Central memory CD8-positive, alpha-beta T cell (primary cell): ENCODE results near the gene ATG4B.

Source experiments
- ATAC-seq: fragments of 150-1000 bp; cut with Tn5 transposase; replicated peaks from 2 replicates; pipeline ENCODE4 v1.10.0; 2022; ENCODE audit warnings: mild to moderate bottlenecking, moderate FRiP score, moderate number of reproducible peaks; ENCODE audit not compliant: poor library complexity, severe bottlenecking; ENCODE audit errors: extremely low read depth
- DNase-seq, 2 donors: peaks; one replicate each; pipeline ENCODE4 v3.0.0; 2021; ENCODE audit warnings: low spot score in 2 of 2
- H3K27ac Mint-ChIP-seq: one replicate; pipeline ENCODE4 v1.8.0; 2022; ENCODE audit warnings: low read depth, mild to moderate bottlenecking, moderate library complexity, mixed read lengths
- H3K27me3 Mint-ChIP-seq: one replicate; pipeline ENCODE4 v1.8.0; 2022; ENCODE audit warnings: mixed read lengths
- H3K36me3 Mint-ChIP-seq: one replicate; pipeline ENCODE4 v1.8.0; 2022; ENCODE audit warnings: mild to moderate bottlenecking, moderate library complexity, mixed read lengths; ENCODE audit not compliant: insufficient read depth
- H3K4me1 Mint-ChIP-seq: one replicate; pipeline ENCODE4 v1.8.0; 2022; ENCODE audit warnings: mixed read lengths
- H3K4me3 Mint-ChIP-seq: one replicate; pipeline ENCODE4 v1.8.0; 2022; ENCODE audit warnings: mild to moderate bottlenecking, moderate library complexity, mixed read lengths
- H3K9me3 Mint-ChIP-seq: one replicate; pipeline ENCODE4 v1.8.0; 2022; ENCODE audit warnings: mixed read lengths

Gene ATG4B

GRCh38 chr2:241617431-241618154 is 19.9 kb upstream of the ATG4B start:
- H3K36me3 Mint-ChIP-seq, result peaks cover 2% of the 10 kb centered on the region
- DNase-seq (no peak), ATAC-seq (peak; percentile 77)
- no peaks in the 10 kb centered on the region for H3K9me3 Mint-ChIP-seq
- H3K4me3 Mint-ChIP-seq, result peak overlapping the region; percentile 80
- H3K4me1 Mint-ChIP-seq, result peaks cover 30% of the 10 kb centered on the region
- no peaks in the 10 kb centered on the region for H3K27me3 Mint-ChIP-seq
- peak overlapping the region; percentile 82 for H3K27ac Mint-ChIP-seq

- DNase-seq, result no peak
- Mint-ChIP-seq H3K4me1 (peaks cover 30% of the 10 kb centered on the region), H3K4me3 (peak overlapping the region; percentile 80), H3K9me3 (no peaks in the 10 kb centered on the region), H3K27me3 (no peaks in the 10 kb centered on the region), H3K36me3 (peaks cover 2% of the 10 kb centered on the region), H3K27ac (no peak overlapping the region)
- no peak for ATAC-seq
Observed at GRCh38 chr2:241618296-241618805, 19.1 kb upstream of the ATG4B start.

- Mint-ChIP-seq H3K27me3 (no peaks in the 10 kb centered on the region), H3K36me3 (peaks cover 2% of the 10 kb centered on the region), H3K4me3 (no peak overlapping the region), H3K9me3 (no peaks in the 10 kb centered on the region), H3K27ac (no peak overlapping the region), H3K4me1 (peaks cover 30% of the 10 kb centered on the region)
- DNase-seq (no peak), ATAC-seq (no peak)
Observed at GRCh38 chr2:241618829-241619228, 18.7 kb upstream of the ATG4B start.

GRCh38 chr2:241619597-241620418 is 17.7 kb upstream of the ATG4B start:
- DNase-seq (no peak), ATAC-seq (no peak)
- no peaks in the 10 kb centered on the region for H3K9me3 Mint-ChIP-seq
- peaks cover 30% of the 10 kb centered on the region for H3K4me1 Mint-ChIP-seq
- H3K36me3 Mint-ChIP-seq, result peaks cover 2% of the 10 kb centered on the region
- H3K4me3 Mint-ChIP-seq, result no peak overlapping the region
- H3K27ac Mint-ChIP-seq, result no peak overlapping the region
- H3K27me3 Mint-ChIP-seq, result no peaks in the 10 kb centered on the region

GRCh38 chr2:241620419-241620769 is 17.1 kb upstream of the ATG4B start:
- no peak overlapping the region for H3K27ac Mint-ChIP-seq
- no peaks in the 10 kb centered on the region for H3K27me3 Mint-ChIP-seq
- H3K4me3 Mint-ChIP-seq, result no peak overlapping the region
- peaks cover 30% of the 10 kb centered on the region for H3K4me1 Mint-ChIP-seq
- ATAC-seq (no peak), DNase-seq (no peak)
- no peaks in the 10 kb centered on the region for H3K9me3 Mint-ChIP-seq
- peaks cover 2% of the 10 kb centered on the region for H3K36me3 Mint-ChIP-seq

GRCh38 chr2:241627675-241628074 is 9.8 kb upstream of the ATG4B start:
- DNase-seq (no peak), ATAC-seq (no peak)
- Mint-ChIP-seq H3K4me1 (peaks cover 25% of the 10 kb centered on the region), H3K27me3 (no peaks in the 10 kb centered on the region), H3K27ac (no peak overlapping the region), H3K4me3 (no peak overlapping the region), H3K9me3 (no peaks in the 10 kb centered on the region), H3K36me3 (peaks cover 13% of the 10 kb centered on the region)

GRCh38 chr2:241629762-241630435 is 7.6 kb upstream of the ATG4B start:
- no peak for DNase-seq
- peaks cover 14% of the 10 kb centered on the region for H3K36me3 Mint-ChIP-seq
- H3K27me3 Mint-ChIP-seq, result no peaks in the 10 kb centered on the region
- no peak overlapping the region for H3K27ac Mint-ChIP-seq
- peaks cover 25% of the 10 kb centered on the region for H3K4me1 Mint-ChIP-seq
- H3K9me3 Mint-ChIP-seq, result no peaks in the 10 kb centered on the region
- H3K4me3 Mint-ChIP-seq, result no peak overlapping the region
- no peak for ATAC-seq

GRCh38 chr2:241632478-241633325 is 4.8 kb upstream of the ATG4B start:
- Mint-ChIP-seq H3K4me3 (no peak overlapping the region), H3K9me3 (no peaks in the 10 kb centered on the region), H3K27ac (no peak overlapping the region), H3K36me3 (peaks cover 12% of the 10 kb centered on the region), H3K4me1 (peaks cover 25% of the 10 kb centered on the region), H3K27me3 (no peaks in the 10 kb centered on the region)
- no peak for DNase-seq
- no peak for ATAC-seq

- H3K27ac Mint-ChIP-seq, result no peak overlapping the region
- H3K4me3 Mint-ChIP-seq, result no peak overlapping the region
- DNase-seq (no peak), ATAC-seq (no peak)
- H3K4me1 Mint-ChIP-seq, result peaks cover 24% of the 10 kb centered on the region
- H3K9me3 Mint-ChIP-seq, result no peaks in the 10 kb centered on the region
- no peaks in the 10 kb centered on the region for H3K27me3 Mint-ChIP-seq
- peaks cover 18% of the 10 kb centered on the region for H3K36me3 Mint-ChIP-seq
Observed at GRCh38 chr2:241633561-241633960, 3.9 kb upstream of the ATG4B start.

GRCh38 chr2:241635756-241636155 is 1.7 kb upstream of the ATG4B start:
- Mint-ChIP-seq H3K36me3 (peaks cover 17% of the 10 kb centered on the region), H3K4me3 (peak overlapping the region; percentile 77), H3K27ac (peak overlapping the region; percentile 44), H3K27me3 (no peaks in the 10 kb centered on the region), H3K4me1 (peaks cover 35% of the 10 kb centered on the region), H3K9me3 (no peaks in the 10 kb centered on the region)
- no peak for DNase-seq
- ATAC-seq, result no peak

GRCh38 chr2:241636182-241637017 is 1.1 kb upstream of the ATG4B start:
- peak overlapping the region; percentile 44 for H3K27ac Mint-ChIP-seq

More at GRCh38 chr2:241636182-241637017, 1.1 kb upstream of the ATG4B start:
- peaks cover 41% of the 10 kb centered on the region for H3K4me1 Mint-ChIP-seq
- H3K36me3 Mint-ChIP-seq, result peaks cover 14% of the 10 kb centered on the region
- no peaks in the 10 kb centered on the region for H3K9me3 Mint-ChIP-seq
- DNase-seq, result no peak
- peak overlapping the region; percentile 77 for H3K4me3 Mint-ChIP-seq
- peak; percentile 42 for ATAC-seq
- H3K27me3 Mint-ChIP-seq, result no peaks in the 10 kb centered on the region
